PC-3 (cell line): ENCODE measurements around the gene TOX3. TPM values are rescaled to one million over a fixed set of nuclear protein-coding genes. Genes with fewer than 3 reads are reported as not detected.

Experiments
- ATAC-seq: fragments of 200-7000 bp; cut with Tn5 transposase; 2 replicates; pipeline ENCODE4 v1.9.1; 2020; ENCODE audit warnings: mild to moderate bottlenecking, moderate library complexity
- BruUV-seq: library from RNA; stranded (reverse); fragments of 400-500 nt; replicated peaks from 2 replicates; lab custom pipeline; 2021; lab: Mats Ljungman, UMichigan
- CTCF ChIA-PET: fragments of 300-600 bp; sonication (Branson Sonifier 250); formaldehyde crosslinking; loops from one replicate; lab custom pipeline; 2022; ENCODE audit warnings: antibody characterized with exemption; lab: Charles Lee
- POLR2A ChIA-PET: fragments of 300-600 bp; sonication (Branson Sonifier 250); formaldehyde crosslinking; loops from one replicate; lab custom pipeline; 2022; ENCODE audit warnings: antibody characterized with exemption; ENCODE audit not compliant: unreplicated experiment; lab: Charles Lee
- DNase-seq: peaks from one replicate; pipeline ENCODE4 v3.0.0-alpha.2; 2015
- H2AFZ ChIP-seq: fragments of 300-600 bp; sonication (generic); 2 replicates; pipeline ENCODE4 v1.6.0; 2016; ENCODE audit warnings: antibody characterized with exemption, low read length
- H3F3A ChIP-seq: fragments of 300-600 bp; sonication (generic); one replicate; pipeline ENCODE4 v1.6.0; 2017; ENCODE audit warnings: antibody characterized with exemption, low read length, control low read depth, mild to moderate bottlenecking; ENCODE audit not compliant: unreplicated experiment
- H3K27ac ChIP-seq: fragments of 300-600 bp; sonication (generic); 2 replicates; pipeline ENCODE4 v1.5.1; 2016; ENCODE audit warnings: mild to moderate bottlenecking, low read length
- H3K27me3 ChIP-seq: fragments of 300-600 bp; sonication (generic); 2 replicates; pipeline ENCODE4 v1.6.1; 2016; ENCODE audit warnings: low read length, mixed read lengths
- H3K36me3 ChIP-seq: fragments of 300-600 bp; sonication (generic); 2 replicates; pipeline ENCODE4 v1.6.1; 2016; ENCODE audit warnings: low read depth, mixed run types, low read length, mixed read lengths
- H3K4me1 ChIP-seq: fragments of 300-600 bp; sonication (generic); 2 replicates; pipeline ENCODE4 v1.5.1; 2016; ENCODE audit warnings: low read length; ENCODE audit not compliant: insufficient read depth
- H3K4me2 ChIP-seq: fragments of 300-600 bp; sonication (generic); 2 replicates; pipeline ENCODE4 v1.6.0; 2016; ENCODE audit warnings: low read length
- H3K4me3 ChIP-seq: fragments of 300-600 bp; sonication (generic); 2 replicates; pipeline ENCODE4 v1.5.1; 2016; ENCODE audit warnings: mild to moderate bottlenecking, low read length, mixed read lengths
- H3K79me2 ChIP-seq: fragments of 300-600 bp; sonication (generic); 2 replicates; pipeline ENCODE4 v1.6.1; 2017; ENCODE audit warnings: low read length, mixed read lengths
- H3K9ac ChIP-seq: fragments of 300-600 bp; sonication (generic); 2 replicates; pipeline ENCODE4 v1.6.0; 2016; ENCODE audit warnings: mild to moderate bottlenecking, low read length
- H3K9me2 ChIP-seq: fragments of 300-600 bp; sonication (generic); replicated peaks from 2 replicates; pipeline ENCODE4 v1.6.1; 2016; ENCODE audit warnings: mixed run types, low read length, mixed read lengths
- H3K9me3 ChIP-seq: fragments of 300-600 bp; sonication (generic); 2 replicates; pipeline ENCODE4 v1.6.1; 2016; ENCODE audit warnings: low read length, mixed read lengths
- H4K20me1 ChIP-seq: fragments of 300-600 bp; sonication (generic); 2 replicates; pipeline ENCODE4 v1.6.1; 2016; ENCODE audit warnings: low read length, mixed read lengths
- CTCF ChIP-seq: fragments of 300-600 bp; sonication (generic); conservative IDR thresholded peaks from 2 replicates; pipeline ENCODE4 v1.5.1; 2017; ENCODE audit warnings: antibody characterized with exemption, low read depth, mild to moderate bottlenecking, low read length
- EZH2 ChIP-seq: fragments of 300-600 bp; sonication (generic); IDR thresholded peaks from one replicate; pipeline ENCODE4 v1.6.1; 2017; ENCODE audit warnings: antibody characterized with exemption, mild to moderate bottlenecking, low read length; ENCODE audit not compliant: unreplicated experiment
- EZH2phosphoT487 ChIP-seq: fragments of 300-600 bp; sonication (generic); IDR thresholded peaks from 2 replicates; pipeline ENCODE4 v1.6.1; 2018; ENCODE audit warnings: mild to moderate bottlenecking, antibody characterized with exemption, low read length, borderline replicate concordance
- intact Hi-C: fragments of 100-400 bp; cut with micrococcal nuclease; formaldehyde crosslinking; loops from 2 replicates; pipeline ENCODE4 v1.9.0; 2023
- total RNA-seq: library from RNA; depleted of rRNA; stranded (reverse); fragments of >200 nt; gene quantifications from 2 replicates; pipeline ENCODE4 v1.2.3, GENCODE V29; 2014

The TOX3 gene
- total RNA-seq, 1 experiment from 2014 or later: not detected

GRCh38 chr16:52549011-52549692 is 2.2 kb upstream of the TOX3 start:
- Histone ChIP-seq H3F3A (no peaks in the 10 kb centered on the region), H3K9ac (no peak overlapping the region), H3K27me3 (peaks cover 22% of the 10 kb centered on the region), H3K36me3 (no peaks in the 10 kb centered on the region), H4K20me1 (no peaks in the 10 kb centered on the region), H3K9me2 (no peaks in the 10 kb centered on the region), H3K27ac (no peak overlapping the region), H3K9me3 (no peaks in the 10 kb centered on the region), H3K4me3 (no peak overlapping the region), H3K79me2 (no peaks in the 10 kb centered on the region), H3K4me1 (no peaks in the 10 kb centered on the region), H3K4me2 (no peak overlapping the region), H2AFZ (no peak overlapping the region)
- ChIA-PET POLR2A (no interaction called here), CTCF (no interaction called here)
- no peak for ATAC-seq
- no peak for DNase-seq
- no peak for TF ChIP-seq CTCF
- TF ChIP-seq EZH2phosphoT487: no peak
- TF ChIP-seq EZH2: no peak
- BruUV-seq: no TSS peak
- intact Hi-C loops: no loop called here

GRCh38 chr16:52548261-52549010 is 1.5 kb upstream of the TOX3 start:
- no peak overlapping the region for H3K27ac ChIP-seq
- H3K9me2 ChIP-seq: no peaks in the 10 kb centered on the region
- DNase-seq (no peak), ATAC-seq (no peak)
- ChIA-PET POLR2A (no interaction called here), CTCF (no interaction called here)
- H3F3A ChIP-seq: no peaks in the 10 kb centered on the region
- H3K36me3 ChIP-seq: no peaks in the 10 kb centered on the region
- H2AFZ ChIP-seq: no peak overlapping the region
- no peak overlapping the region for H3K9ac ChIP-seq
- BruUV-seq: no TSS peak
- H3K27me3 ChIP-seq: peaks cover 22% of the 10 kb centered on the region
- H4K20me1 ChIP-seq: no peaks in the 10 kb centered on the region
- no peaks in the 10 kb centered on the region for H3K4me1 ChIP-seq
- intact Hi-C loops: no loop called here
- H3K9me3 ChIP-seq: no peaks in the 10 kb centered on the region
- no peak overlapping the region for H3K4me2 ChIP-seq
- TF ChIP-seq EZH2 (no peak), CTCF (no peak), EZH2phosphoT487 (no peak)
- no peak overlapping the region for H3K4me3 ChIP-seq
- no peaks in the 10 kb centered on the region for H3K79me2 ChIP-seq

GRCh38 chr16:52547834-52548215 is 882 bp upstream of the TOX3 start:
- no peak overlapping the region for H3K27ac ChIP-seq
- H3F3A ChIP-seq: no peaks in the 10 kb centered on the region
- no peaks in the 10 kb centered on the region for H3K4me1 ChIP-seq
- no peak for DNase-seq
- H3K36me3 ChIP-seq: no peaks in the 10 kb centered on the region
- CTCF ChIA-PET: no interaction called here
- H3K9me2 ChIP-seq: no peaks in the 10 kb centered on the region
- no peak overlapping the region for H3K4me2 ChIP-seq
- POLR2A ChIA-PET: no interaction called here
- no peak overlapping the region for H3K9ac ChIP-seq
- H3K79me2 ChIP-seq: no peaks in the 10 kb centered on the region
- peaks cover 22% of the 10 kb centered on the region for H3K27me3 ChIP-seq
- TF ChIP-seq CTCF (no peak), EZH2 (no peak), EZH2phosphoT487 (no peak)
- H3K4me3 ChIP-seq: no peak overlapping the region
- BruUV-seq: no TSS peak
- no peaks in the 10 kb centered on the region for H4K20me1 ChIP-seq
- no peaks in the 10 kb centered on the region for H3K9me3 ChIP-seq
- intact Hi-C loops: no loop called here
- H2AFZ ChIP-seq: no peak overlapping the region
- ATAC-seq: no peak
